ENCODE data around the gene RYR1. TPM values are rescaled to one million over a fixed set of nuclear protein-coding genes. Genes with fewer than 3 reads are reported as not detected.

Gene RYR1
- 4.5 TPM for total RNA-seq

DNA sequence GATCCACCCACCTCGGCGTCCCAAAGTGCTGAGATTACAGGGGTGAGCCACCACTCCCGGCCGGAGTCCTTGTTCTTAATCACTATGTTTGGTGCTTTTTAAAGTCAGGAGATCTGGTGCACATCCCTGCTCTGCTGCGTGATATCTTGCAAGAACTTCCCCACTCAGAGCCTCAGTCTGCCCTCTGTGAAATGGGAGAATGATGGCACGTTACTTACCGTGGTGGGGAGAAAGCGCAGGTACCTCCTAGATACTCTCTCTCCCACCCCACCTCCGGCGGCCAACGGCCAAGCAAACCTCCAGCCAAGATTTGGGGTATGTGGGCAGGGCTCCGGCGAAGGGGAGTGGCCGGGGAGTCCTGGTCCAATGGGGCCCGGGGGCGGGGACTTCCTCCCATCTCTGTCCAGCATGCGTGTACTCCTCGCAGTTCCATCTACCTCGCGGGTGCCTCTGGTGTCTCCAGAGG, at the start of gene RYR1:
Gene RYR1 (plus strand): TSS at position 424 of the 466 bp plus-strand sequence. CDS start 139 bp downstream, outside the sequence.
- FAIRE-seq (no peak), DNase-seq (ENCODE audit: low spot score in 2 of 2) (peak in 1 of 2 donors; percentile 74)

DNA sequence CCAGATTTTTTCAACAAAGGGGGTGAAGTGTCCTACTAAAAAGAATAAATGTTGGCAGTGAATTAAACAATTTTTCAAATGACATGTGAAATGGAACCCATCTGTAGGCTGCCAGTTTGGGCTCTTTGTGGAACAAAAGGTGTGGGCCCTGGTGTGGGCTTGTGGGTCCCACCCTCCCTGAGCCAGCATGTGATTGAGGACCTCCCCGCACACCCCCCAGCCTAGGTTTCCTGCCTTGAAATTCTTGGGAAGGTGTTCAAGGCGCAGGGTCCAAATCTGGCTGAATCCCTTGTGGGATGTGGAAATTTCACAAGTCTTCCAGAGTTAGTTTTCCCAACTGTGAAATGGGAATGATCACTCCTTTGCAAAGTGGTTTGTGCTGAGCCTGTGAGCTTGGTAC, 49.7 kb upstream of the RYR1 start:
- DNase-seq (ENCODE audit: low spot score in 2 of 2) (no peak), FAIRE-seq (no peak)

GRCh38 chr19:38384209-38385027, 49.1 kb upstream of the RYR1 start:
- no peak for FAIRE-seq
- DNase-seq (ENCODE audit: low spot score in 2 of 2), result no peak

- FAIRE-seq, result no peak
Observed at GRCh38 chr19:38385057-38385803, 48.3 kb upstream of the RYR1 start.

GRCh38 chr19:38385804-38386257, 47.7 kb upstream of the RYR1 start:
- DNase-seq (ENCODE audit: low spot score in 2 of 2) (no peak), FAIRE-seq (no peak)

More at GRCh38 chr19:38385057-38385803, 48.3 kb upstream of the RYR1 start:
- DNase-seq (ENCODE audit: low spot score in 2 of 2), result no peak

GRCh38 chr19:38386300-38386970, 47.1 kb upstream of the RYR1 start:
- no peak for FAIRE-seq
- no peak for DNase-seq (ENCODE audit: low spot score in 2 of 2)

DNA sequence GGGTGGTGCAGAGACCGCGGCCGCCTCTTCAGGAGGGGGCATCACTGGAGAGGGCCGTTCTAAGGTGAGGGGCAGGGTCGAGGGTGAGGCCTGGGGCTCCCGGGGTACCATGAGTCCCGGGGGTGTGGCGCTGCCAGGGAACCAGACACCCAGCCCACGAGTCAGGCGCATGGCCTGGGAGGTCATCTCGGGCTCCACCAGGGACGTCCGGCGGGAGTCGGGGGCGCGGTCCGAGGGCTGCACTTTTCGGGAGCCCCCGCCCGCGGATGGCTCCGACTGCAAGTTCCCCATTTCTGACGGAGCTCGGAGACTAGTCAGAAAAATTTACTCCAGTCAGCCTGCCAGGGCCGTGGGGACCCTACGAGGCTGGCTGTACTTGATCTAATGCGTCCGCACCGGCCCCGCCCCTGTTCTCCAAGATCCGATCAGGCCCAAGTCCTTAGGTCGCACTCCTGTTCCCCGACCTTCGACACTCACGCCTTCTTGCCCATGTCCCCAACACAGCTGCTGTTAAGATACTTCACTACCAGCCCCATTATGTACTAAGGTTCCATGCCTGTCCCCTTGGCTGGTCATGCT, 46.4 kb upstream of the RYR1 start:
- DNase-seq (ENCODE audit: low spot score in 2 of 2) (peak in 1 of 2 donors; percentile 54), FAIRE-seq (no peak)

DNA sequence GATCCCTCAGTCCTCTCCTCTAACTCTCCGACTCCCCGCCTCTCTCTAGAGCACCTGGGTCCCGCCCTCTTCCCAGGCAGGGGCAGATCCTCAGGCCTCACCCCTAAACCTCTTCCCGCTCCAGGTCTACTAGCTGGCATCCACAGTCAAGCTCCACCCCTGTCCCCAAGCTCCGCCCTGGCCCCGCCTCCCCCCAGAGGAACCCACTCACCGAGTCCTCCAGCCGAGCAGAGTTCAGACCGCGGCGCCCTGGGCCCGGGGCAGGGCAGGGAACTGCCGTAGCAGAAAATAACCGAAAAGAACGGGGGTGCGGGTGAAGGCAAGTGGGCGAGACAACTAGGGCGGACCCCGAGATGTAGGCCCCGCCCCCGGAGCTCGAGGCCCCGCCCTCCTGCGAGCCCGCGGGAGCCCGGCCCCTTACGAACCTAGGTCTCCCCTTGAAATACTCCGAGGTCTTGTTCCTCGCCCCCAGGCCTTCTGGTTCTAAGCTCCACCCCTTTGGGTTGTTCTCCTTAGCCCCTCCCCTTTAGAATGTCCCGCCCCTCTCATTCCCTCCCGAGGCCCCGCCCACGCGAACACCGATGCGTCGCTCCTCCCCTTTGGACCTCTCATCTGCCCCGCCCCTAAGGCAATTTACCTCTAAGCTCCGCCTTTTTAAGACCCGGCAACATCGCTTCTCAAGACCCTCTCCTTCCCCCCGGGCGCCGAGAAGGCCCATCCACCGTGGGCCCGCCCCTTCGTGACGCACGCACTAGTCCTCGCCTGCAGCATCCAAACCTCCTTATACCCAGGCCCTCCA, 45.7 kb upstream of the RYR1 start, which contains the start of gene GGN:
Gene GGN (minus strand): TSS at position 485 of the 799 bp plus-strand sequence. CDS start 773 bp downstream, outside the sequence.
- DNase-seq (ENCODE audit: low spot score in 2 of 2), result peak; percentile 83 to 93
- no peak for FAIRE-seq

DNA sequence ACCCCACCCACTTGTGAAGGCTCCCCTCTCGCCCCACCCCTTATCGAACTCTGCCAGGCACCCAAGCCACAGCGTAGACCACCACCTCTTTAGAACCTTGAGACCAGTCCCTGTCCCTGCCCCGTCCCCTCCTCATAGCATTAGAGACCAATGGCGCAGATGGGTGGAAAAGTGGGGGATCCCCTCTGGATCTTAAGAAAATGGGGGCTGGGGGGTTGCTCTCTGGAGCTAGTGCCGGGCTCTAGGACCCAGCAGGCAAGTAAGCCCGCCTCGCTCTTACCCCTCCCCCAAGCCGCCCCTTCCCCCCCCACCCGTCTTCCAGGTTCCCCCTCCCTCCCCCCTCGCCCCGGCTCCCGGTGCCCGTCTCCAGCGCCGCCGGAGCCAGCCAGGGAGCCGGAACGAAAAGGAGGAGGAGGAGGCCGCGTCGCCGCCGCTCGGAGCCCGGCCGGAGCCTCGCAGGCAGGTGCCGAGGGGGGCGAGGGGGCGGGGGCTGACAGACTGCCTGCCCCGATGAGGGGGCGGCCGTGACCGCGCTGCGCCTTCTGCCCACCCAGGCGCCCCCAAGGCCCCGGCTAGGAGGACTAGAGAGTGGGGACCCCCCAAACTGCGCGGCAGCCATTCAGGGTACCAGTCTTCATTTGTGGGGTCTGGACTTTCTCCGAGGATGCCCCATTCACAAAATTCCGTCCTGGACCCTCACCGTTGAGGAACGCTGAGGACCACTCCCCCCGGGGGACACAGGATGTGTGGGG, 45.0 kb upstream of the RYR1 start, which contains the start of gene SPRED3:
Gene SPRED3 (plus strand): TSS at position 349 of the 752 bp plus-strand sequence. CDS start 1,606 bp downstream, outside the sequence.
- DNase-seq (ENCODE audit: low spot score in 2 of 2) (peak; percentile 75 to 77), FAIRE-seq (no peak)

DNA sequence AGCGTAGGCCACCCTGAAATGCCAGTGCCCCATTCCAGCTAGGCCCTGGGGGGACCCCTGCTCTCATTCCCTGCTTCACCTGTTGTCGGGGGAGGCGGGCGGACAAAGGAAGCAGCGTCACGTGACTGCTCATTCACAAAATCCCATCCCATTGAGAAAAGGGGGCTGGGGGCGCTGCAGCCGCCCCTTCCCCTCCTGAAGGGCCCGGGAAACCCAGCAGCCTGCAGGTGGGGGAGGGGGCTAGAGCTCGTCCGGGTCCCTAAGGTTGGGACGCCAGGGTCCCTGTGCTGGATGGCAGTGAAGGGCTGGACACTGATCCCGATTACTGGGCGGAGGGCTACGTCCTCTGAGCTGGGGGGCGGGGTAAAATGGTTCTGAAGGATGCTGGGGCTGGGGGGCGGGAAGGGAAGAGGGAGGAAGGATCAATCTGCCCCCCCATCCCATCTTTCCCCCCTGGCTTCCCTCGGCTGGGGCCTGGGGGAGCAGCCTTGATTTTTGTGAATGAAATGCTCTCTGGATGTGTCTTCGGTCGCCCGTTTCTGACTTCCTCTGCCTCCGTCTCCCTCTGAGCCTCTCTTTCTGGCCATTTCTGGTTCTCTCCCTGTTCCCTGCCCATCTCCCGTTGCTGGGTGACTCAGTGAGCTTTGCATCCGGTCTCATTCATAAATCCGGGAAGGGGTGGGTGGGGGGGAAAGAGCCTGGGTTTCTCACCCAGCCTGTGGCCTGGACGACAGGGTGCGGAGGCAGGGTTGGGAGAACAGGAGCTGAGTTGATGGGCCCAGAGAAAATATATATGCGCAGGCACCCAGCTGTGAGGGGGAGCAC, 44.2 kb upstream of the RYR1 start:
- FAIRE-seq, result no peak
- DNase-seq (ENCODE audit: low spot score in 2 of 2), result peak; percentile 67 to 81

- FAIRE-seq (no peak), DNase-seq (ENCODE audit: low spot score in 2 of 2) (no peak)
Observed at GRCh38 chr19:38389957-38390924, 43.2 kb upstream of the RYR1 start.

DNA sequence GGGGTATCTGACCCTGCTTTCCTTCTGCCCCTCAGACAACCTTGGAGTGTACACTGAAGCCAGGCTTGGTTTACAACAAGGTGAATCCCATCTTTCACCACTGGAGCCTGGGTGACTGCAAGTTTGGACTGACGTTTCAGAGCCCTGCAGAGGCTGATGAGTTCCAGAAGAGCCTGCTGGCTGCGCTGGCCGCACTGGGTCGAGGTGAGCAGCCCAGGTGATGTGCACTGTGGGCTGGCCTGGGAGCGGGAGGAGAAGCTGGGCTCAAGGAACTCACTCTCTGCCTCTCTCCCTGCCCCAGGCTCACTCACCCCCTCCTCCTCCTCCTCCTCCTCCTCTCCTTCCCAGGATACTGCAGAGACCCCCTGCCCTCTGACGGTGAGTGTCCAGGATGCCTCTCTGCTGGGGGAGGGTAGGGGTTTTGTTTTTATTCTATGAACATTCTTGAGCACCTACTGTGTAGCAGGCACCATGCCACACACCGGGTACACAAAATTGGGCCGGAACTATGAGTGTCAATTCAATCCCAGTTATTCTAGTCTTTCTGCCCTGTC, 41.5 kb upstream of the RYR1 start:
- FAIRE-seq, result no peak
- DNase-seq (ENCODE audit: low spot score in 2 of 2), result no peak

DNA sequence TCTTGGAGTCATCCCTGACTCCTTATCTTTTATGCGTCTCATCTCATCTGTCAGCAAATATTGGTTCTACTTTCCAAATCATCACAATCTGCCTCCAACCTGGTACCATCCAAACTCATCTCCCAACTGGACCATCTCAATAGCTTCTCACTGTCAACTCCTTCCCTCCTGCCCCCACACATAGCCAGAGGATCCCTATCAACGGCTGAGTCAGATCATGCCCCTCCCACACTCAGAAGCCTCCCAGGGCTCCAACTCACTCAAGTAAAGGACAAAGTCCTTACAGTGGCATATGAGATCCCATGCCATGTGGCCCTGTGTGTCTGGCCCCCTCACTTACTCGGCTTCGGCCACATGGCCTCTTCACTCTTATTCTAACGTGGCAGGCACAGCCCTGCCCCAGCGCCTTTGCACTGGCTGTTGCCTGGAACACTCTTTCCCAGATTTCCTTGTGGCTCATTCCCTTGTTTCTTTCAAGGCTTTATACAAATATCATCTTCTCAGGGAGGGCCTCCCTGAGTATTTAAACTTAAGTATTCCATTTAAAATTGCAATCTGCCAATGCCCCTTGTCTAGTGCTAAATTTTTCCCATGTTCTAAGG, 40.7 kb upstream of the RYR1 start:
- DNase-seq (ENCODE audit: low spot score in 2 of 2) (no peak), FAIRE-seq (no peak)

DNA sequence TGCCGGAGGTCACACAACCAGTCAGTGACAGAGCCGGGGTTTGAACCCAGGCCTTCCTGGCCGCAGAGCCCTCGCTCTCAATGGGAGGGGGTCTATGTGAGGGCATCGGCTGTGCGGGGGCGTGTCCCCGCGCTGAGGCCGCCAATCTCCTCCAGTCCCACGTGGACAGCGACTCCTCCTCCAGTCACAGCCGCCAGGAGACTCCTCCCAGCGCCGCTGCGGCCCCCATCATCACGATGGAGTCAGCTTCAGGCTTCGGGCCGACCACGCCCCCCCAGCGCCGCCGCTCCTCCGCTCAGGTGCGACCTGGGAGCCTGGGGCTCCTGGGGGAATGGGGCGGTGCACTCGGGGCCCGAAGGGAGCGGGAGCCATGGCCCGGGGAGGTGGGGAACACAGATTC, 39.0 kb upstream of the RYR1 start:
- DNase-seq (ENCODE audit: low spot score in 2 of 2) (no peak), FAIRE-seq (no peak)

- no peak for DNase-seq (ENCODE audit: low spot score in 2 of 2)
- FAIRE-seq, result no peak
Observed at GRCh38 chr19:38395381-38396114, 37.9 kb upstream of the RYR1 start.

All from frontal cortex (tissue), 4 donors.